ENCODE results near the gene TPR.

GRCh38 chr1:186315570-186315969 lies 59.5 kb downstream of the TPR start:
- TF ChIP-seq CTCF (IDR thresholded peaks at IDR 0.05), result no peak
- TF ChIP-seq EZH2 (IDR thresholded peaks at IDR 0.05; ENCODE audit: borderline replicate concordance, insufficient read depth, low read depth, low read length, poor library complexity, severe bottlenecking), result no peak

Data from B cell (primary cell).